DLD1 (cell line): ENCODE measurements around the gene FGF14.

Experiments
- in situ Hi-C: cut with HindIII; loops from 2 replicates; pipeline ENCODE4 v1.10.0; 2017; ENCODE audit warnings: low sequenced_read_pairs

Gene FGF14

GRCh38 chr13:102369302-102369701 lies 32.5 kb downstream of the FGF14 start:
- in situ Hi-C loops, result no loop called here

DNA sequence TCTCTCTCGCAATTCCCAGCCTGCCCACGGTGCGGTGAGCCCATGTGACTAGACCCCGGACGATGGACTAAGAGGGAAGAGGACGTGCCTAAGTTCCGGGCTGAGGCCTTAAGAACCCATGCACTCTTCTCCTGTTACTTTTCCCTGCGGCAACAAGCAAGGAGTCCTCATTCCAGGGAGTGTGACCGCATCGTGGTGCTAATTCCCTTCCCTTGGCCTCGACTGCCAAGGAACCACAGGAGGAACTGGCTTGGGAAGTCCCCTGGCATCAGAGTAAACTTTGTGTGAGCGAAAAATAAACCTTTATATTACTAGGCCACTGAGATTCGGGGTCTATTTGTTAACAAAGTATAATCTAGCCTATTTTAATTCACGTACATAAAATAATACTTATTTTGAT lies 34.0 kb downstream of the FGF14 start:
- in situ Hi-C loops, result no loop called here

GRCh38 chr13:102361113-102361512 lies 40.7 kb downstream of the FGF14 start:
- in situ Hi-C loops, result no loop called here

GRCh38 chr13:102359264-102359663 lies 42.6 kb downstream of the FGF14 start:
- in situ Hi-C loops, result no loop called here

GRCh38 chr13:102355251-102355650 lies 46.6 kb downstream of the FGF14 start:
- in situ Hi-C loops, result no loop called here

DNA sequence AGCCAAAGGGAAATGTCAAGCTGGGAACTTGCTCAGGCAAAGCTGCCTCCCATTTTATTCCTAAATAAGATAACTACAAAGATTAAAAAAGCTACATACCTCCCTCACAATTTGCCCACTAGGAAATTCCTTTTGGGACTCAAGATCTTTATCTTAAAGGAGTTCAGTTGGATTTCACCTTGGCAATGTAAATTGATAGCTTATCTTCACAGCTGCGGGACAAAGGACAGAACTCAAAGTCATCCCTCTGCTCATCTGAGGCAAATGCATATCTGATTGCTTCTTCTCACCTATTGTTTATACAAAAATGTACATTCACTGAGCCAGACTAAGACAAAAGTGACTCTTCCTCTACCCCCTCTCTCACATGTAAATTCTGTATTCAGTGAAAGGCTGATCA lies 47.8 kb downstream of the FGF14 start:
- in situ Hi-C loops, result no loop called here

DNA sequence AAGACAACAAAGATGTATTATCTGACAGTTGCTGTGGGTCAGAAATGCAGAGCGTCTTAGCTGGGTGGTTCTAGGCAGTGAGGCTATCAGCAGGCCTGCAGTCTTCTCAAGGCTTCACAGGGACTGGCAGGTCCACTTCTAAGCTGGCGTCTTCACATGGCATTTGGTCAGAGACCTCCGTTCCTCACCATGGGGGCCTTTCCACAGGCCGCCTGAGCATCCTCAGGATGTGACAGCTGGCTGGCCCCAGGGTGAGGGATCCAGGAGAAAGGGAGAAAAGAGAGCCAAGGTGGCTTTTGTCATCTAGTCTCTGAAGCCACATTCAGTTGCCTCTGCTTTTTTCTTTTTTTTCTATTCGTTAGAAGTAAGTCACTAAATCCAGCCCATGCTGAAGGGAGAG lies 50.3 kb downstream of the FGF14 start:
- in situ Hi-C loops, result no loop called here

- in situ Hi-C loops, result no loop called here
Measured at GRCh38 chr13:102347490-102347889, 54.4 kb downstream of the FGF14 start.

DNA sequence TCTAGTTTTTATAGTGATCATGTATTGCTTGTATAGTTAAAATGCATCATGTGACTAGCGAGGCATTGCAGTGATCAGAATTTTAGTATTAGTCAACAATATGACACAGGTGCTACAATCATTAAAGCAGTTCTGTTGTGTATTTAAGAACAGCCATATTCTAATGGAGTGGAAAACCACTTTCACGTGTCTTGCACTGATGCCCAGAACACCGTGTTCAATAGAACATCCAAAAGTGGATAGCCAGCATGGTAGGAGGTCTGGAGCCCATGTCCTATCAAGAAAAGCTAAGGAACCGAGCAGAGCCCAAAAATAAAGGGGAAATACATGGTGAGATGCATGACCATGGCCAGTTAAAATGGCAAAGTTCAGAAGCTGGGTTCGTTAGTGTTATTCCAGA lies 55.1 kb downstream of the FGF14 start:
- in situ Hi-C loops, result no loop called here

- in situ Hi-C loops, result no loop called here
Measured at GRCh38 chr13:102344410-102344809, 57.4 kb downstream of the FGF14 start.

- in situ Hi-C loops, result no loop called here
Measured at GRCh38 chr13:102333320-102334198, 68.3 kb downstream of the FGF14 start.

DNA sequence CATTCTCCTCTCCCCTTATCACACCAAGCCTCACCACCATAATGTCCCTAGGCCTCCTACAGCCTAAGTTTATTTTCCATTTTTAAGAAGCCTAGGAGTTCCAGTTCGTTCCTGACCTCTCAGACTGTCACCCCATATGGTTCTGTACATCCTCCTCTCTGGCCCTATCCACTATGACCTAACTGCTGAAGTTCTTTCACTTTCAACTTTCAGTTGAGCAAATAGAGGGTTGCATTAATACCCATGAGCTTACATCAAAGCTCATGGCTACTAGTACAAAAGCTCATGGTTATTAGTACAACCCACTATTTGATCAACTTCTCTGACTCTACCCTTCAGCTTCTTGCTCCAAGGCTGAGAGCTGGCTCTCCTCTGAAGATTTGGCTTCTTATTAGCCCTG lies 72.9 kb downstream of the FGF14 start:
- in situ Hi-C loops, result no loop called here

DNA sequence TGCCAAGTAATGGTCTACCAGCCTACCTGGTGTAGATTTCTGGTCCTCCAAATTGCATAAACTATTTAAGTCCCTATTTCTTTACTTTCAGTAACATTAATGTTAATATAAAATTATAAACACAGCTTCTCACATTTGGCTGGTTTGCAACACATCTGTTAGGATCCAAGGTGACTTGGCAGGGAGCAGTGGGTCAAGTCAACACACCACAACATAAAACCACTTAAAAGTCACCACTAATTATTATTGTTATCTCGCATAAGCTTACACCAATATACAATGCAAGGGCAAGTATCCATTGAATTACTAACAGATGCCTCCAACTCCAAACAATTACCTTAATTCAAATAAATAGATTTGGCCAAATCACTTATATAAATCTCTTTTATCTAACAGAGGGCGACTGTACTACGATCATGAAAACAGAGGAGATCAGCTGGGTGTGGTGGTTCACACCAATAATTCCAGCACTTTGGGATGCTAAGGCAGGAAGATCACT lies 74.7 kb downstream of the FGF14 start:
- in situ Hi-C loops, result no loop called here

- in situ Hi-C loops, result no loop called here
Measured at GRCh38 chr13:102326381-102327118, 75.3 kb downstream of the FGF14 start.

DNA sequence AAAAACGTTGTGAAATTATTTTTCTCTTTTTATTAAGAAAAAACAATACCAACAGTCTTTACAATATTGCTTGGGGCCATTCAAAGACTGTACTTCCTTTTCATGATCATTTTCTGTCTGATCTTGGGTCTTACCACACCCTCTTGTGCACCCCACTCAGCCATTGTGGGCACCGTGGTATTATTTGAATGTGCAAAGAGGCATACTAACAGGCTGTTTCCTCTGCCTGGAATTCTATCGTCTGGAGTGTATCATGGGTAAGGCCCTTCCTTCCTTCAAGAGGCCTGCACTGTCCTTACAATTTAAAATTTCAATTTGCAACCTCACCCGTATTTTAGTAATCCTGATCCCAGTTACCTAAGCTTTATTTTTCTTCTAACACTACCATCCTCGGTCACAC lies 76.5 kb downstream of the FGF14 start:
- in situ Hi-C loops, result no loop called here

- in situ Hi-C loops, result no loop called here
Measured at GRCh38 chr13:102323505-102323904, 78.3 kb downstream of the FGF14 start.

- in situ Hi-C loops, result no loop called here
Measured at GRCh38 chr13:102323012-102323411, 78.8 kb downstream of the FGF14 start.

- in situ Hi-C loops, result no loop called here
Measured at GRCh38 chr13:102322211-102322610, 79.6 kb downstream of the FGF14 start.

- in situ Hi-C loops, result no loop called here
Measured at GRCh38 chr13:102318233-102318632, 83.6 kb downstream of the FGF14 start.

GRCh38 chr13:102317593-102317992 lies 84.3 kb downstream of the FGF14 start:
- in situ Hi-C loops, result no loop called here

DNA sequence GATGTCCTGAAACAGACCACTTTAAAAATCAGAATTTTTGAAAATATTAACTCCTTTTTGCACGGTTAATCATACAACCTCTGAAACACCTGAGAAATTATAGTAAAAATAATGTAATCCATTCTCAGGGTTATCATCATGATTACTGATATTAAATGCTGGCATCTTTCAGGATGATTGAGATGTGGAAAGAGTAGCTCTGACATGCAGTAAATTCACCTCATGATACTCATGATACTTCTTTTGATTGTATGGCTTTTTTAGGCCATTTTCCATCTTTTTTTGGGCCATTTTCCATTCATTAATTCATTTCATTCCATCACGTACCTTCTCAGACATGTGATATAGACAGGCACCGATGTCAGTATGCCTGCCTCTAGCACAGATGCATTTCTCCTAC lies 85.1 kb downstream of the FGF14 start:
- in situ Hi-C loops, result no loop called here

DNA sequence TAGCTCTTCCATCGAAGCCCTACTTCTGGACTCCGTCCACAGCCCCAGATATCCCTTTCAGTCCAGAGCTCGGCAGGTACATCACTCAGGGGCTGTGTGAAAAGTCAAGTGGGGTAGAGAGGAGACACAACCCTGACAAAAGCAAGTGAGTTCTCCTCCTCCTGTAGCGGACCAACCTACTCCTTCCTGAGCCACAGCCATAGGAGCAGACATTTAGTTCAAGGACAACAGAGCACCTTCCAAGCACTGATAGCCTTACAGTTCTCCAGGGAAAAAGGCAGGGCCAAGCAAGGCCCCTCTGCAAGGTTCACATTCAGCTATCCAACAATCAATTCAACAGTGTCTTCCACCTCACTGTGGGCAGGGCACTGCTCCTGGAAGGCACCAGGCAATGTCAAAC lies 89.0 kb downstream of the FGF14 start:
- in situ Hi-C loops, result no loop called here
